H1 (cell line): ENCODE data around the gene GDPD5. TPM values are rescaled to one million over a fixed set of nuclear protein-coding genes. Genes with fewer than 3 reads are reported as not detected.

ENCODE experiments used
- polyA plus RNA-seq, 7 experiments: library from polyadenylated mRNA; depleted of rRNA in 3 of 7; stranded (reverse) in 5 of 7; unstranded in 2 of 7; fragments of >200 nt in 5 of 7; fragments of 200-250 nt in 2 of 7; gene quantifications; 1 replicate in 5 of 7; 2 replicates in 1 of 7; 4 replicates in 1 of 7; pipeline versions ENCODE4 v1.2.1 to v1.2.3, GENCODE V29; 2011 to 2013; ENCODE audit warnings: missing spikeins in 2 of 7, mixed read lengths in 2 of 7
- total RNA-seq: library from RNA; stranded (reverse); fragmentation: NEBNext Ultra II Directional; extraction: Animal tissue kit (Norgen Biotek cat#: 25700); gene quantifications from 2 replicates; pipeline ENCODE4 v1.2.1, GENCODE V29; 2021
- TF ChIP-seq, protein P1 (sequence below), 3 experiments: IDR thresholded peaks; 1 replicate in 2 of 3; 2 replicates in 1 of 3; pipeline versions ENCODE4 v1.5.1 to v1.6.1; 2011; ENCODE audit warnings: low read length in 3 of 3, mild to moderate bottlenecking in 3 of 3, inconsistent platforms in 2 of 3, low read depth in 1 of 3, moderate library complexity in 1 of 3; ENCODE audit not compliant: insufficient read depth in 1 of 3; ENCODE audit errors: control extremely low read depth in 1 of 3
- TF ChIP-seq, protein P2 (sequence below): IDR thresholded peaks from 2 replicates; pipeline ENCODE4 v1.6.1; 2011; ENCODE audit warnings: low read length, improper control_type of control experiment

The GDPD5 gene
- total and polyA plus RNA-seq, 2 of the 8 experiments (the other 6 are each of a cell fraction or from before 2014, with no cell fraction given) = 7.8 to 8.6 TPM

DNA sequence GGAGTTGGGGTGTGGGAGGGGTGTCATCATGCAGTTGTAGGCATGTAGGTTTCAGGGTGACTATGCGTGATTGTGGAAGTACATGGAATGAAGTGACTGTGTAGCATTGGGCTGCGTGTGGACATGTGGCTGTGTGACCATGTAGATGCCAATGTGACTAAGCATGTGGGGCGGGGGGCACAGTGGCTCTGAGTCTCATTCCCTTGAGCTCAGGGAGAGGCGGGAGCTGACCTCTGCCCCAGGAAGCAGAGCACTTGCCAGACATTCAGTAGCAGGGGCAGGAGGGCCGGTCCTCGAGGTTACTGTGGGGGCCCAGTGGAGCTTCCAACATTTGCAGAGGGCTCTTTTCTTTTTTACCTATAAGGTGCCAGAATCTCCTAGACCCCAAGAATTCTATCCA lies 92.3 kb downstream of the GDPD5 start (continued):
- TF ChIP-seq, protein P1, sequence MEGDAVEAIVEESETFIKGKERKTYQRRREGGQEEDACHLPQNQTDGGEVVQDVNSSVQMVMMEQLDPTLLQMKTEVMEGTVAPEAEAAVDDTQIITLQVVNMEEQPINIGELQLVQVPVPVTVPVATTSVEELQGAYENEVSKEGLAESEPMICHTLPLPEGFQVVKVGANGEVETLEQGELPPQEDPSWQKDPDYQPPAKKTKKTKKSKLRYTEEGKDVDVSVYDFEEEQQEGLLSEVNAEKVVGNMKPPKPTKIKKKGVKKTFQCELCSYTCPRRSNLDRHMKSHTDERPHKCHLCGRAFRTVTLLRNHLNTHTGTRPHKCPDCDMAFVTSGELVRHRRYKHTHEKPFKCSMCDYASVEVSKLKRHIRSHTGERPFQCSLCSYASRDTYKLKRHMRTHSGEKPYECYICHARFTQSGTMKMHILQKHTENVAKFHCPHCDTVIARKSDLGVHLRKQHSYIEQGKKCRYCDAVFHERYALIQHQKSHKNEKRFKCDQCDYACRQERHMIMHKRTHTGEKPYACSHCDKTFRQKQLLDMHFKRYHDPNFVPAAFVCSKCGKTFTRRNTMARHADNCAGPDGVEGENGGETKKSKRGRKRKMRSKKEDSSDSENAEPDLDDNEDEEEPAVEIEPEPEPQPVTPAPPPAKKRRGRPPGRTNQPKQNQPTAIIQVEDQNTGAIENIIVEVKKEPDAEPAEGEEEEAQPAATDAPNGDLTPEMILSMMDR (IDR thresholded peaks at IDR 0.05; ENCODE audit: control extremely low read depth in 1 of 3, insufficient read depth in 1 of 3, low read depth in 1 of 3, low read length in 3 of 3) = no peak
- TF ChIP-seq, protein P2, sequence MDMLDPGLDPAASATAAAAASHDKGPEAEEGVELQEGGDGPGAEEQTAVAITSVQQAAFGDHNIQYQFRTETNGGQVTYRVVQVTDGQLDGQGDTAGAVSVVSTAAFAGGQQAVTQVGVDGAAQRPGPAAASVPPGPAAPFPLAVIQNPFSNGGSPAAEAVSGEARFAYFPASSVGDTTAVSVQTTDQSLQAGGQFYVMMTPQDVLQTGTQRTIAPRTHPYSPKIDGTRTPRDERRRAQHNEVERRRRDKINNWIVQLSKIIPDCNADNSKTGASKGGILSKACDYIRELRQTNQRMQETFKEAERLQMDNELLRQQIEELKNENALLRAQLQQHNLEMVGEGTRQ = no peak
